Right lung (tissue), 5 donors: ENCODE measurements around the gene ZBTB43. TPM values are rescaled to one million over a fixed set of nuclear protein-coding genes. Genes with fewer than 3 reads are reported as not detected.
"Not testable (repeated sequence)": the region's sequence is repeated elsewhere in the genome, so short reads cannot be mapped to it uniquely, and the experiment has no call there.

ENCODE experiments used
- DNase-seq, 2 donors: peaks; one replicate each; pipeline ENCODE4 v3.0.0-alpha.2; 2013
- polyA plus RNA-seq, 5 donors: library from polyadenylated mRNA; unstranded; fragments of 120-200 nt; gene quantifications; one replicate each; pipeline versions ENCODE4 v1.2.1 to v1.2.3, GENCODE V29; 2013; ENCODE audit warnings: inconsistent platforms in 1 of 5, low replicate concordance in 1 of 5; ENCODE audit not compliant: insufficient read length in 5 of 5, insufficient read depth in 1 of 5

ZBTB43 gene
- polyA plus RNA-seq, 5 donors, result 12.8 to 18.0 (median 16.3) TPM

DNA sequence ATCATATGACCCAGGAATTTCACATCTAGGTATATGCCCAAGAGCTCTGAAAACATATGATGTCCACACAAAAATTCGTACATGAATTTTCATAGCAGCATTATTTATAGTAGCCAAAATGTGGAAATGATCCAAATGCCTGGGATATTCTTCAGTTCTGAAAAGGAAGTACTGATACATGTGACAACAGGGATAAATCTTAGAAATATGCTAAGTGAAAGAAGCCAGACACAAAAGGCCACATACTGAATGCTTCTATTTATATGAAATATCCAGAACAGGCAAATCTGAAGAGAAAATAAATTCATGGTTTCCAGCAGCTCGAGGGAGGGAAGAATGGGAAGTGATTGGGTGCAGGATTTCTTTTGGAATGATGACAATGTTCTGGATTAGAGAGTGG is 16.8 kb upstream of the ZBTB43 start:
- DNase-seq, result no peak

DNA sequence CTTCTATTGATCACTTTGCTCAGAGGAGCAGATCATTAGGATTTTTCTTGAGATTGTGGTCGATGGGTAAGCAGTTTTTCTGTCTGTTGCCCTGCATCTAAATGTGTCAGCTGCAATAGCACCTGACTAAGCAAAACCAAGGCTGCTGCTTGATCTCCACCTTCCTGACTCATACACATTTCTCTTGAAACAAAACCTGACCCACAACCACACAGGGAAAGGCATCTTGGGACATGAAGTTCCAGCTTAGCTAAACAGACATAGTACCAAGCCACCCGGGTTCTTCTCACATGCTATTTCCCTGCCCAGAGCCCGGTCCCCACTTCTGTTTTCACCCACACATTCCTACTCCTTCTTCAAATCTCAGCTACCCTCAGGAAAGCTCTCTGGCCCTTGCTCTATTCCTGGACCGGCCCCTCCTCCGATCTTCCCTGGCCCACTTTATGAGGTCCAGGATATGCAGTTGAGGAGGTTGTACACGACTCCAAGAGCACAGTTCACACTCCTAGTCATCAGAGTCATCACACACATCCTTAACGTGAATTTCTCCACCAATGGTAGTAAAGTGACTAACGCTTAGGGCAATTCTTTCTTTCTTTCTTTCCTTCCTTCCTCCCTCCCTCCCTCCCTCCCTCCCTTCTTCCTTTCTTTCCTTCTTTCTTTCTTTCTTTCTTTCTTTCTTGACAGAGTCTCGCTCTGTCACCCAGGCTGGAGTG is 16.0 kb upstream of the ZBTB43 start:
- no peak for DNase-seq

GRCh38 chr9:126790561-126790960 is 14.3 kb upstream of the ZBTB43 start:
- no peak for DNase-seq

GRCh38 chr9:126791406-126792230 is 13.2 kb upstream of the ZBTB43 start:
- DNase-seq, result no peak

GRCh38 chr9:126793686-126794417 is 11.0 kb upstream of the ZBTB43 start:
- DNase-seq, result no peak

DNA sequence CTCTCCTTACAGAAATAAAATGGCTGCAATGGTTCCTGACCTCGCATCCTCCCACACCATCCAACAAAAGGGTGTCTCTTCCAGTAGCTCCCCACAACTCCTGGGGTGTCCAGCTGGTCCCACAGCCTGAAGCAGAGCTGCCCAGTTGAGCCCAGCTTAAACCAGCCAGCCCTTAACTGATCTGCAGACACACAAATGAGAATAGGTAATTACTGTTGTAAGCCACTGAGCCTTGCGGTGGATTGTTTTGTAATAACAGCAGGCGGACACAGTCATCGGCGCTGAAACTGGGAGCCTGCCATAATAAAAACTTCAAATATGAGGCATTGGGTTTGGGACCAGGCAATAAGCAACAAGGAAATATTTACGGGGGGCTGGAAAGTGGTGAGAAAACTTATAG is 10.4 kb upstream of the ZBTB43 start:
- no peak for DNase-seq

DNA sequence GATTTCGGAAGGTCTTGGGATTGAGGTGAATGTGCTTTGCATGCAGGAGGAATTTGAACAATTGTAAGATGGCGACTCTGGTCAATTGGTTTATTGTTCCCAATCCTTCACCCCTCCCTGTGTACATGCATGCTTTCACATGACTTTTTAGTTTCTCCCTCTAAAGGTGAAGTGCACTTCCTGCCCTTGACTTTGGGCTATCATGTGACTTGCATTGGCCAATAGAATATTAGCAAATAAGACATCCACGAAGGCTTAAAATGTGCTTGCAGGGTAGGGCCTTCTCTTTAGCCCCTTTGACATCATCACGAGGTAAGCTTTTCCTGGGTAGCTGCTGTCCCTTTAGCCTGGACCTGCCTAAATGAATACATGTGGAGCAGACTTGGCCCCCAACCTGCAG is 8.1 kb upstream of the ZBTB43 start:
- no peak for DNase-seq

DNA sequence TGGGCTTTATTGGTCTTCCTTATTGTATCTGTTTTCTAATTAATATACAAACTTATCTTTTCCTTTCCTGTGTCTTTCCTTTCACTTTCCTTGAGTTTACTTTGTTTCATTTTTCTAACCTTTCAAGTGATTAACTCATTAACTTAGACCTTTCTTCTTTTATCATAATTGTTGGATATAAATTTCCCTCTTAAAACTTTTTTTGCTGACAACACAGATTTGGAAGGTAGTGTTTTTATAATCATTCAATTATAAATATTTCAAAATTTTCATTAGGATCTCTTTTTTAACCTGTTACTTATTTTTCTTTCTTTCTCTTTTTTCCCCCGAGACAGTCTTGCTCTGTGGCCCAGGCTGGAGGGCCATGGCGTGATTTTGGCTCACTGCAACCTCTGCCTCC is 6.9 kb upstream of the ZBTB43 start:
- no peak for DNase-seq

GRCh38 chr9:126799034-126799433 is 5.8 kb upstream of the ZBTB43 start:
- no peak for DNase-seq

GRCh38 chr9:126802318-126803059 is 2.4 kb upstream of the ZBTB43 start:
- DNase-seq, result no peak

- DNase-seq, result no peak
These were observed 593 bp upstream of the ZBTB43 start for GRCh38 chr9:126804198-126804695.

GRCh38 chr9:126805554-126806262 is 868 bp downstream of the ZBTB43 start:
- no peak for DNase-seq

DNA sequence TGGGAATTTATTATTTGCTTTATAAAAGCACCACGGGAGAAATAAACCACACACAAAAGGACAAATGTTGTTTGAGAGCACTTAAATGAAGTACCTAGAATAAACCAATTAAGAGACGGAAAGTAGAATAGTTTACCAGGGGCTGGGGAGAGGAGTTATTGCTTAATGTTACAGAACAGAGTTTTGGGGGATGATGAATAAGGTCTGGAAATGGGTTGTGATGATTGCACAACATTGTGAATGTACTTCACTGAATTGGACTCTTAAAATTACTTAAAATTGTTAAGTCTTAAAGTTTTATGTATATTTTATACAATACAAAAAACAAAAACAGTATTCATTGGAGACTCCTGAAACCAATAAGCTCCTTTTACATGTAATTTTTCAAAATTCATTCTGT is 1.5 kb downstream of the ZBTB43 start:
- DNase-seq, result no peak

DNA sequence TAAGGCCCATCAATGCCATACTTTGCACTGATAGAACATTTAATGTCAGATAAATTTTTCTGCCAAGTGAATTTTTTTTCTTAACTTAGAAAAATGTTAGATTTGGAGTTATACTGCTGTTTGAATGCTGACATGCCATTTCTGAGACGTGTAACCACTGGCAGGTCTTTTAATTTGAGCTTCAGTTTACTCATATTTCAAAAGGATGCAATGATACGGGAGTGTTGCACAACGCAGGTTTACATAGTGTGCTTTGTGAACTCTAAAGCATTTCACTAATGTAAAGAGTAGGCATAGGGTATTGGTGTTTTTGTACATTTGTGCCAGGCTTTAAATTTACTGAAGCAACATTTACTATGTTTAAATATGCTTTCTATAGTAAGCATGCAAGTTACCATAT is 4.2 kb downstream of the ZBTB43 start:
- no peak for DNase-seq

- DNase-seq, result not testable (repeated sequence)
These were observed 5.4 kb downstream of the ZBTB43 start for GRCh38 chr9:126810221-126810620.

- no peak for DNase-seq
These were observed 8.2 kb downstream of the ZBTB43 start for GRCh38 chr9:126813072-126813471.

- DNase-seq, result no peak
These were observed 9.3 kb downstream of the ZBTB43 start for GRCh38 chr9:126814091-126814490.

DNA sequence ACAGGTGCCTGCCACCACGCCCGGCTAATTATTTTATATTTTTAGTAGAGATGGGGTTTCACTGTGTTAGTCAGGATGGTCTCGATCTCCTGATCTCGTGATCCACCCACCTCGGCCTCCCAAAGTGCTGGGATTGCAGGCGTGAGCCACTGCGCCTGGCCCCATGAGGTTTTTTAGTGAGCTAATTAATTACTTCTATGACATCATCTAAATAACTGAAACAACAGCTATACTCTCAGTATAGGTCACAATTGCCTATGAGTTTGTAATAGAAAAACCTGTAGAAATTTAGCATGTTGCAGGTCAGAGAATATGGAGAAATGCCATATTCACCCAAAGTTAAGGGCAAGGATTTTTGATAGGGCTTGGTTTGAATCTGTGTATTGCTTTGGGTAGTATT is 12.8 kb downstream of the ZBTB43 start:
- DNase-seq, result not testable (repeated sequence)

GRCh38 chr9:126818482-126818881 is 13.6 kb downstream of the ZBTB43 start:
- no peak for DNase-seq

DNA sequence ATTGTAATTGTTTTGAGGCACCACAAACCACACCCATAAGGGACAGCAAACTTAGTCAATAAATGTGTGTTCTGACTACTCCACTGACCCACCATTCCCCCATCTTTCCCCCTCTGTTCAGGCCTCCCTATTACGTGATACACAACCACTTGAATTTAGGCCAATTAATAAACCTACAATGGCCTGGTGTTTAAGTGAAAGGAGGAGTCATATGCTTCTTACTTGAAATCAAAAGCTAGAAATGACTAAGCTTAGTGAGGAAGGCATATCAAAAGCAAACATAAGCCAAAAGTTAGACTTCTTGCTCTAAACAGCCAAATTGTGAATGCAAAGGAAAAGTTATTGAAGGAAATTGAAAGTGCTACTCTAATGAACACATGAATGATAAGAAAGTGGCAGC is 14.6 kb downstream of the ZBTB43 start:
- DNase-seq, result no peak

GRCh38 chr9:126822278-126822677 is 17.4 kb downstream of the ZBTB43 start:
- DNase-seq, result no peak
